ENCODE measurements around the gene TPM4. TPM values are rescaled to one million over a fixed set of nuclear protein-coding genes. Genes with fewer than 3 reads are reported as not detected.

The TPM4 gene
- total RNA-seq, 2 donors from 2014 or later, result 427 to 456 TPM

GRCh38 chr19:16036397-16036925 is 39.8 kb upstream of the TPM4 start:
- no peak for ATAC-seq (replicated peaks in 1 of 2)
- Mint-ChIP-seq H3K27me3 (ENCODE audit: low read depth) (no peaks in the 10 kb centered on the region), H3K36me3 (ENCODE audit: insufficient read depth in 2 of 2) (no peaks in the 10 kb centered on the region), H3K4me1 (ENCODE audit: low read depth) (peaks cover 4% of the 10 kb centered on the region), H3K4me3 (no peak overlapping the region), H3K27ac (no peak overlapping the region), H3K9me3 (no peaks in the 10 kb centered on the region)
- no peak for DNase-seq

DNA sequence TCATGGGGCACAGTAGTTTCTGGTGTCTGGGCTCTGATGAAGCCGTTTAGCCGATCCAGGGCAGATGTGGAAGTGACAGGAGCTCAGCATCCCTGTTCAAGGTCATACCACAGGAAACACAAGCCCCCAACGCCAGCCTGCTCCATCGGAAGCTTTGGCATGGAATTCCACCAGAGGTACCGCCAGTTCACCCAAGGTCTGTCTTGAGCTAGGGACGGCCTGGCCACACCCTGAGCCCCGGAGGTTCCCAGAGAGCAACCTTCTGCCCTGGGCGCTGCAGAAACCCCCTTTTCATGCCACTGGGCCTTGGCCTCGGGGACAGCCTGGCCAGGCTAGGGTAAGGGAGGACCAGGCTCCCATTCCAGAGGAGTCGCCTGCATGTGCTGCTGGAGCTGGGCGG is 39.4 kb upstream of the TPM4 start:
- no peak overlapping the region for H3K4me3 Mint-ChIP-seq
- DNase-seq (no peak), ATAC-seq (replicated peaks in 1 of 2) (no peak)
- H3K9me3 Mint-ChIP-seq, result no peaks in the 10 kb centered on the region
- no peak overlapping the region for H3K27ac Mint-ChIP-seq
- no peaks in the 10 kb centered on the region for H3K36me3 Mint-ChIP-seq (ENCODE audit: insufficient read depth in 2 of 2)
- H3K4me1 Mint-ChIP-seq (ENCODE audit: low read depth), result peaks cover 9% of the 10 kb centered on the region
- no peaks in the 10 kb centered on the region for H3K27me3 Mint-ChIP-seq (ENCODE audit: low read depth)

DNA sequence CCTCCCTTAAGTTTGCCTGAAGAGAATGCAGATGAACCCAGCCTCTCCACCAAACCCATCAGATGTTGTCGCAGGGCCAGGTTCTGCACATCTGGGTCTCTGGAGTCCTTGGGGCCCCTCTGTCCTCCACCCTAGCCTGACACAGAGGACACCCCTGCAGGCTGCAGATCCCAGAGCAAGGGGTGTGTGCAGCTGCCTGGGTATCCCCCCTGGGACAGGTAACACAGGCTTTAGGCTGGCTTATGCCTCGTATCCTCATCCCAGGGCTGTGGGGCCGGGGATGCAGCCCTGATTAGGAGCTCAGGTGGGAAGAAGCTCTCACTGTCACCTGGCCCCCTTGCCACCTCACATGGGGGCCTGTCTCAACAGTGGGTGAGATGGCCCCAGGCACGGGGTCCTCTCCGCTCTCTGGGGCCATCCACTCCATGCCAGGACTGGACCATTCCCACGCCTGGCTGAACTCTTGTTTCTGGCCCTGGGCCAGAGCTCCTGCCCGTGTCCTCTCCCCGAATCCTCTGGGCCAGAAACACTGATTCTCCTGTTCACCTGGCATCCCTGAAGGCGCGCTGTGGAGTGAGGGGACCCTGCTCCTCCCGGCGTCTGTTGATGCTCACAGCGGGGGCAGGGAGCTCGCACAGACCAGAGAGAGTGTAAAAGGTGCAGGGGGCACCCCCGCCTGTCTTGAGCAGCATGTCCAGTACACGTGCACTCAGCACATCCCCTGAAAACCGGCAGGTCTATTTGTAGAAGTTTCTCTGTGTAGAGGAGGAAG is 38.7 kb upstream of the TPM4 start:
- H3K36me3 Mint-ChIP-seq (ENCODE audit: insufficient read depth in 2 of 2), result no peaks in the 10 kb centered on the region
- H3K27me3 Mint-ChIP-seq (ENCODE audit: low read depth), result peaks cover 5% of the 10 kb centered on the region
- ATAC-seq (replicated peaks in 1 of 2), result no peak
- no peak for DNase-seq
- no peak overlapping the region for H3K4me3 Mint-ChIP-seq
- H3K4me1 Mint-ChIP-seq (ENCODE audit: low read depth), result peaks cover 15% of the 10 kb centered on the region
- no peaks in the 10 kb centered on the region for H3K9me3 Mint-ChIP-seq
- H3K27ac Mint-ChIP-seq, result no peak overlapping the region

- Mint-ChIP-seq H3K27me3 (ENCODE audit: low read depth) (peaks cover 11% of the 10 kb centered on the region), H3K4me3 (no peak overlapping the region), H3K9me3 (no peaks in the 10 kb centered on the region), H3K27ac (no peak overlapping the region), H3K4me1 (ENCODE audit: low read depth) (peaks cover 15% of the 10 kb centered on the region), H3K36me3 (ENCODE audit: insufficient read depth in 2 of 2) (no peaks in the 10 kb centered on the region)
- ATAC-seq (replicated peaks in 1 of 2), result no peak
- DNase-seq, result no peak
Observed at GRCh38 chr19:16038196-16038695, 38.0 kb upstream of the TPM4 start.

DNA sequence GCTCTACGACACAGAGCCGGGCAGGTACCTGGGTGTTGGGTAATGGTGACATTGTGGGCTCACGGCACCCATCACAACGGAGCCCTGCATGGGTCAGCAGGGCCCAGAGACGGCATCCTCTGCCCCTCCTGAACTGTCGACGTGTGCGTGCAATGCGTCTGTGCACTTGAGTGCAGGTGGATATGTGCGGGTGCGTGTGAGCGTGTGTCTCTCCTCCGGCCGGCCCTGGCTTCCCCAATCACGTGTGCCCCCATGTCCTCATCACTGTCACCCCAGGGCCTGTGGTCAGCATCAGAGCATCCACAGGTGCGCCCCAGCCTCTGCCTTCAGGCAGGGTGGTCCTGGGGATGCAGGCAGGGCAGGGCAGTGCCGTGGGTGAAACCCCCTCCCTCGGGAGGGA is 37.2 kb upstream of the TPM4 start:
- peaks cover 18% of the 10 kb centered on the region for H3K27me3 Mint-ChIP-seq (ENCODE audit: low read depth)
- H3K4me3 Mint-ChIP-seq, result no peak overlapping the region
- DNase-seq (no peak), ATAC-seq (replicated peaks in 1 of 2) (no peak)
- no peaks in the 10 kb centered on the region for H3K9me3 Mint-ChIP-seq
- H3K27ac Mint-ChIP-seq, result no peak overlapping the region
- peaks cover 15% of the 10 kb centered on the region for H3K4me1 Mint-ChIP-seq (ENCODE audit: low read depth)
- H3K36me3 Mint-ChIP-seq (ENCODE audit: insufficient read depth in 2 of 2), result no peaks in the 10 kb centered on the region

GRCh38 chr19:16039545-16039944 is 36.8 kb upstream of the TPM4 start:
- peaks cover 18% of the 10 kb centered on the region for H3K27me3 Mint-ChIP-seq (ENCODE audit: low read depth)
- DNase-seq (no peak), ATAC-seq (replicated peaks in 1 of 2) (no peak)
- no peak overlapping the region for H3K4me3 Mint-ChIP-seq
- H3K36me3 Mint-ChIP-seq (ENCODE audit: insufficient read depth in 2 of 2), result no peaks in the 10 kb centered on the region
- H3K27ac Mint-ChIP-seq, result no peak overlapping the region
- peaks cover 15% of the 10 kb centered on the region for H3K4me1 Mint-ChIP-seq (ENCODE audit: low read depth)
- no peaks in the 10 kb centered on the region for H3K9me3 Mint-ChIP-seq

GRCh38 chr19:16040642-16041041 is 35.7 kb upstream of the TPM4 start:
- Mint-ChIP-seq H3K36me3 (ENCODE audit: insufficient read depth in 2 of 2) (no peaks in the 10 kb centered on the region), H3K4me3 (no peak overlapping the region), H3K9me3 (no peaks in the 10 kb centered on the region), H3K27me3 (ENCODE audit: low read depth) (peaks cover 18% of the 10 kb centered on the region), H3K4me1 (ENCODE audit: low read depth) (peaks cover 15% of the 10 kb centered on the region), H3K27ac (no peak overlapping the region)
- DNase-seq (no peak), ATAC-seq (replicated peaks in 1 of 2) (no peak)

- Mint-ChIP-seq H3K4me1 (ENCODE audit: low read depth) (peaks cover 15% of the 10 kb centered on the region), H3K36me3 (ENCODE audit: insufficient read depth in 2 of 2) (no peaks in the 10 kb centered on the region), H3K27ac (no peak overlapping the region), H3K27me3 (ENCODE audit: low read depth) (peaks cover 18% of the 10 kb centered on the region), H3K9me3 (no peaks in the 10 kb centered on the region), H3K4me3 (peak overlapping the region; percentile 64 to 67)
- ATAC-seq (replicated peaks in 1 of 2), result peak; percentile 74 to 87
- peak; percentile 76 to 85 for DNase-seq
Observed at GRCh38 chr19:16041299-16041990, 34.9 kb upstream of the TPM4 start.

- H3K4me3 Mint-ChIP-seq, result peak overlapping the region; percentile 64 to 67
- H3K9me3 Mint-ChIP-seq, result no peaks in the 10 kb centered on the region
- H3K27me3 Mint-ChIP-seq (ENCODE audit: low read depth), result peaks cover 18% of the 10 kb centered on the region
Observed at GRCh38 chr19:16041991-16042386, 34.3 kb upstream of the TPM4 start.

GRCh38 chr19:16042533-16043085 is 33.7 kb upstream of the TPM4 start:
- ATAC-seq (replicated peaks in 1 of 2) (no peak), DNase-seq (no peak)
- Mint-ChIP-seq H3K4me3 (no peak overlapping the region), H3K27ac (no peak overlapping the region), H3K9me3 (no peaks in the 10 kb centered on the region), H3K36me3 (ENCODE audit: insufficient read depth in 2 of 2) (no peaks in the 10 kb centered on the region), H3K4me1 (ENCODE audit: low read depth) (peaks cover 15% of the 10 kb centered on the region), H3K27me3 (ENCODE audit: low read depth) (peaks cover 18% of the 10 kb centered on the region)

More at GRCh38 chr19:16041991-16042386, 34.3 kb upstream of the TPM4 start:
- Mint-ChIP-seq H3K4me1 (ENCODE audit: low read depth) (peaks cover 15% of the 10 kb centered on the region), H3K36me3 (ENCODE audit: insufficient read depth in 2 of 2) (no peaks in the 10 kb centered on the region), H3K27ac (no peak overlapping the region)
- ATAC-seq (replicated peaks in 1 of 2), result no peak
- no peak for DNase-seq

DNA sequence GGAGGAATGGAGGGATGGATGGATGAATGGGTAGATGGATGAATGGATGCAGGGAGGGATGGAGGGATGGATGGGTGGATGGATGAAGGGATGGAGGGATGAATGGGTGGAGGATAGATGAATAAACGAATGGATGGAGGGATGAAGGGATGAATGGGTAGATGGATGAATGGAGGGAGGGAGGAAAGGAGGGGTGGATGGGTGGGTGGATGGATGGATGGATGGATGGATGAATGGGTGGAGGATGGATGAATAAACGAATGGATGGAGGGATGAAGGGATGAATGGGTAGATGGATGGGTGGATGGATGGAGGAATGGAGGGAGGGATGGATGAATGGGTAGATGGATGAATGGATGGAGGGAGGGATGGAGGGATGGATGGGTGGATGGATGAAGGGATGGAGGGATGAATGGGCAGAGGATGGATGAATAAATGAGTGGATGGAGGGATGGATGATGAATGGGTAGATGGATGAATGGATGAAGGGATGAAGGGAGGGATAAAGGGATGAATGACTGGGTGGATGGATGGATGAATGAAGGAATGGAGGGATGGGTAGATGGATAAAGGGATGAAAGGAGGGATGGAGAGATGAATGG is 33.0 kb upstream of the TPM4 start:
- H3K27ac Mint-ChIP-seq, result peak overlapping the region; percentile 78
- DNase-seq, result no peak
- H3K4me1 Mint-ChIP-seq (ENCODE audit: low read depth), result peaks cover 15% of the 10 kb centered on the region
- H3K27me3 Mint-ChIP-seq (ENCODE audit: low read depth), result peaks cover 18% of the 10 kb centered on the region
- ATAC-seq (replicated peaks in 1 of 2), result no peak
- H3K9me3 Mint-ChIP-seq, result no peaks in the 10 kb centered on the region
- no peak overlapping the region for H3K4me3 Mint-ChIP-seq
- H3K36me3 Mint-ChIP-seq (ENCODE audit: insufficient read depth in 2 of 2), result no peaks in the 10 kb centered on the region

DNA sequence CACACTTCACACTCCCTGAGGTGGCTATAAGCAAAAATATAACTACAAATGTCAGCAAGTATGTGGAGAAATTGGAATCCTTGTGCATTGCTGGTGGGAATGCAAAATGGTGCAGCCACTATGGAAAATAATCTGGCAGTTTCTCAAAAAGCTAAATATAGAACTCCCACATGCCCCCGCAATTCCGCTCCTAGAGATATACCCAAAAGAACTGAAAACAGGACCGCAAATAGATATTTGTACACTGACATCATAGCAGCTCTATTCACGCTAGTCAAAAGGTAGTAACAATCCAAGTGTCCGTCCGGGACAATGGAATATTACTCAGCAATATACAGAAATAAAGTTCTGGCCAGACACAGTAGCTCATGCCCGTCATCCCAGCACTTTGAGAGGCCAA is 31.5 kb upstream of the TPM4 start:
- no peaks in the 10 kb centered on the region for H3K9me3 Mint-ChIP-seq
- no peak overlapping the region for H3K4me3 Mint-ChIP-seq
- no peak overlapping the region for H3K27ac Mint-ChIP-seq
- ATAC-seq (replicated peaks in 1 of 2), result no peak
- peaks cover 15% of the 10 kb centered on the region for H3K4me1 Mint-ChIP-seq (ENCODE audit: low read depth)
- H3K36me3 Mint-ChIP-seq (ENCODE audit: insufficient read depth in 2 of 2), result no peaks in the 10 kb centered on the region
- H3K27me3 Mint-ChIP-seq (ENCODE audit: low read depth), result peaks cover 18% of the 10 kb centered on the region
- DNase-seq, result no peak

GRCh38 chr19:16045171-16045570 is 31.1 kb upstream of the TPM4 start:
- Mint-ChIP-seq H3K4me1 (ENCODE audit: low read depth) (peaks cover 15% of the 10 kb centered on the region), H3K9me3 (no peaks in the 10 kb centered on the region), H3K27ac (no peak overlapping the region), H3K4me3 (no peak overlapping the region), H3K27me3 (ENCODE audit: low read depth) (peaks cover 18% of the 10 kb centered on the region), H3K36me3 (ENCODE audit: insufficient read depth in 2 of 2) (no peaks in the 10 kb centered on the region)
- DNase-seq (no peak), ATAC-seq (replicated peaks in 1 of 2) (no peak)

All from activated T-cell treated with anti-CD3 and anti-CD28 coated beads, Interleukin-2, amount 50 U/mL, for 72 hours (primary cell).